K562 (cell line): ENCODE measurements around the gene CWF19L1. TPM values are rescaled to one million over a fixed set of nuclear protein-coding genes. Genes with fewer than 3 reads are reported as not detected.
A peak's percentile ranks its signal among the peaks of the same experiment; 100 is the strongest.

ENCODE experiments used
- C11orf30 ChIP-seq: fragments of 450-650 bp; IDR thresholded peaks from 2 replicates; pipeline ENCODE4 v1.6.1; 2016; ENCODE audit warnings: low read depth, mild to moderate bottlenecking
- ELF1 ChIP-seq: fragments of 200-800 bp; sonication (Bioruptor generic); IDR thresholded peaks from 2 replicates; pipeline ENCODE4 v1.6.1; 2016; ENCODE audit warnings: missing genetic modification characterization, missing compliant biosample characterization
- GABPA ChIP-seq: fragments of 200-800 bp; sonication (Bioruptor generic); conservative IDR thresholded peaks from 2 replicates; pipeline ENCODE4 v1.6.1; 2016; ENCODE audit warnings: low read depth, missing genetic modification characterization, missing compliant biosample characterization
- NELFE ChIP-seq: IDR thresholded peaks from 2 replicates; pipeline ENCODE4 v1.6.1; 2011; ENCODE audit warnings: mild to moderate bottlenecking; ENCODE audit not compliant: insufficient read depth, insufficient read length
- PHF21A ChIP-seq: fragments of 450-650 bp; IDR thresholded peaks from 2 replicates; pipeline ENCODE4 v1.6.1; 2017; ENCODE audit warnings: low read depth, borderline replicate concordance
- POLR2B ChIP-seq: fragments of 450-650 bp; IDR thresholded peaks from 2 replicates; pipeline ENCODE4 v1.6.1; 2018; ENCODE audit warnings: low read depth; ENCODE audit not compliant: partially characterized antibody
- SPI1 ChIP-seq: IDR thresholded peaks from 2 replicates; pipeline ENCODE4 v1.6.1; 2011; ENCODE audit warnings: low read depth, low read length, control low read depth, borderline replicate concordance
- TRIM24 ChIP-seq, 2 experiments: fragments of 450-650 bp; IDR thresholded peaks; 2 replicates each; pipeline ENCODE4 v1.6.1; 2016
- ZNF586 ChIP-seq: fragments of 450-650 bp; formaldehyde crosslinking; conservative IDR thresholded peaks from 2 replicates; pipeline ENCODE4 v1.4.0; 2020; ENCODE audit warnings: mild to moderate bottlenecking, moderate library complexity
- polyA plus RNA-seq, 8 experiments: library from polyadenylated mRNA; depleted of rRNA in 4 of 8; stranded (reverse) in 5 of 8; unstranded in 3 of 8; fragments of >200 nt; fragmentation: Nextera tagmentation in 2 of 8; fragmentation: Illumina TruSeq in 1 of 8; extraction: Ambion mirVana in 2 of 8; extraction: Trizol in 1 of 8; gene quantifications; 2 replicates each; pipeline versions ENCODE4 v1.2.1 to v1.2.3, GENCODE V29; 2011 to 2014; ENCODE audit warnings: inconsistent platforms in 1 of 8, missing spikeins in 1 of 8
- total RNA-seq, 7 experiments: library from RNA; depleted of rRNA in 6 of 7; stranded (reverse); fragments of >200 nt in 6 of 7; fragmentation: Illumina TruSeq in 2 of 7; extraction: Trizol in 2 of 7; gene quantifications; 2 replicates each; pipeline versions ENCODE4 v1.2.1 to v1.2.3, GENCODE V29; 2011 to 2021; ENCODE audit warnings: low replicate concordance in 1 of 7
- TF ChIP-seq, protein P1 (sequence below): fragments of 450-650 bp; formaldehyde crosslinking; IDR thresholded peaks from 2 replicates; pipeline ENCODE4 v1.4.0; 2020; ENCODE audit warnings: mild to moderate bottlenecking, moderate library complexity
- TF ChIP-seq, protein P2 (sequence below): sonication (generic); formaldehyde crosslinking; IDR thresholded peaks from 2 replicates; pipeline ENCODE4 v1.8.0; 2022; ENCODE audit warnings: mild to moderate bottlenecking, missing genetic modification reagents
- TF ChIP-seq, protein P3 (sequence below), 3 experiments: fragments of 200-800 bp in 1 of 3; fragments of 250-450 bp in 1 of 3; fragments of 450-650 bp in 1 of 3; sonication (Bioruptor Pico) in 1 of 3; sonication (Bioruptor generic) in 1 of 3; formaldehyde crosslinking in 1 of 3; IDR thresholded peaks; 2 replicates each; pipeline versions ENCODE4 v1.6.1 to v1.8.0; 2016 to 2022; ENCODE audit warnings: mild to moderate bottlenecking in 2 of 3, missing genetic modification characterization in 2 of 3, missing compliant biosample characterization in 1 of 3, moderate library complexity in 1 of 3
- TF ChIP-seq, protein P4 (sequence below), 2 experiments: IDR thresholded peaks; 2 replicates each; pipeline ENCODE4 v1.6.1; 2011; ENCODE audit warnings: borderline replicate concordance in 1 of 2, control low read depth in 1 of 2, low read depth in 1 of 2, low read length in 1 of 2, mild to moderate bottlenecking in 1 of 2, mixed read lengths in 1 of 2, moderate library complexity in 1 of 2; ENCODE audit not compliant: insufficient read depth in 1 of 2, insufficient read length in 1 of 2, poor library complexity in 1 of 2, severe bottlenecking in 1 of 2; ENCODE audit errors: extremely low read depth in 1 of 2
- TF ChIP-seq, protein P5 (sequence below): IDR thresholded peaks from 3 replicates; pipeline ENCODE4 v1.6.1; 2011; ENCODE audit warnings: borderline replicate concordance, mild to moderate bottlenecking, moderate library complexity; ENCODE audit not compliant: insufficient read length; ENCODE audit errors: extremely low read depth

The CWF19L1 gene
- total and polyA plus RNA-seq, 9 of the 15 experiments (the other 6 are each of a cell fraction or from before 2014, with no cell fraction given): 19.5 to 49.9 (median 30.9) TPM

DNA sequence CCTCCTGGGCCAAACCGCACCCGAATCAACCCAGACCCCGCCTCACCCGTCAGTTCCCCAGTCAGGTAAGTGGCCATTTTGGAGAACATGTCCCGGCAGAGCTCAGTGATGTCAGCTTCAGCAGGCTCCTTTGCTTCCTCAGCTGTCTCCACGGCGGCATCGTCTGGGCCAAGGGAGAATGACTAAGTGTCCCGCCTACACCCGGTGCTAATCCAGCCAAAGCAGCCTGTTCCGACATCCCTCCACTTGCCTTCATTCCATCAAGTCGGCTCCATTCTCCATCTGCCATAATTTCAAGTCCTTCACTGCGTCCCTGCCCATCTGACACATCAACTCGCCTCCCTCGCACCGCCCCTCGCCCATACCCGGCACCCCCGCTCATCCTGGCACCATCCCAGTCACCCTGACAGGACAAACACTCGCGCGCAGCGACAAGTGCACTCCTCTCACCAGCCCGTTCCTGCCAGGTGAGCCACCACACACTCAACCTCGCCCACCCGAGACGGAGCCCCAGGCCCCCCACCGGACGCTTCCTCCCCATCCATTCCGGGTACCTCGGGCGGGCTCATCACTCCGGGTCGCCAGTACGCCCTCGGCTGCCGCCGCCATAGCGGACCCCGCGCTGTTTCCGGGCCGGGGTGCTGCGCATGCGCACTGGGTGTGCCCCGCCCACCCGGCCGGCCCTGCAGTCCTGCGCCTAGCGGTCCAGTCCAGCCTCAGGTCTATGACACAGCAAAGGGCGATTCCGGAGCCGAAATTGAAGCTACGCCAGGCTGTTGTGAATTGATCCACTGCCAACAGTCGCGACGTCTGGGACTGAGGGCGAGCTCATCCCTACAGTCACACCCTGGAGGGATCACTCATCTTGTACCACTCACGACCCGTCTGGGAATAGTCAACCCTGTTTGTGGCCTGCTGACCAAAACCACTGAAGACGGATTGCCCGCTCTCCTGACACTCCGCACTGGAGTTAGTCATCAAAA lies 18.9 kb upstream of the CWF19L1 start, which contains the start of gene BLOC1S2 (continued):
- TF ChIP-seq, protein P1, sequence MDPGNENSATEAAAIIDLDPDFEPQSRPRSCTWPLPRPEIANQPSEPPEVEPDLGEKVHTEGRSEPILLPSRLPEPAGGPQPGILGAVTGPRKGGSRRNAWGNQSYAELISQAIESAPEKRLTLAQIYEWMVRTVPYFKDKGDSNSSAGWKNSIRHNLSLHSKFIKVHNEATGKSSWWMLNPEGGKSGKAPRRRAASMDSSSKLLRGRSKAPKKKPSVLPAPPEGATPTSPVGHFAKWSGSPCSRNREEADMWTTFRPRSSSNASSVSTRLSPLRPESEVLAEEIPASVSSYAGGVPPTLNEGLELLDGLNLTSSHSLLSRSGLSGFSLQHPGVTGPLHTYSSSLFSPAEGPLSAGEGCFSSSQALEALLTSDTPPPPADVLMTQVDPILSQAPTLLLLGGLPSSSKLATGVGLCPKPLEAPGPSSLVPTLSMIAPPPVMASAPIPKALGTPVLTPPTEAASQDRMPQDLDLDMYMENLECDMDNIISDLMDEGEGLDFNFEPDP (CRISPR knock-in tag): no peak
- TF ChIP-seq POLR2B: peak; percentile 94
- TF ChIP-seq ZNF586 (CRISPR knock-in tag): no peak
- peak; percentile 68 for TF ChIP-seq GABPA
- peak; percentile 74 for TF ChIP-seq ELF1 (tag)
- TF ChIP-seq, protein P2, sequence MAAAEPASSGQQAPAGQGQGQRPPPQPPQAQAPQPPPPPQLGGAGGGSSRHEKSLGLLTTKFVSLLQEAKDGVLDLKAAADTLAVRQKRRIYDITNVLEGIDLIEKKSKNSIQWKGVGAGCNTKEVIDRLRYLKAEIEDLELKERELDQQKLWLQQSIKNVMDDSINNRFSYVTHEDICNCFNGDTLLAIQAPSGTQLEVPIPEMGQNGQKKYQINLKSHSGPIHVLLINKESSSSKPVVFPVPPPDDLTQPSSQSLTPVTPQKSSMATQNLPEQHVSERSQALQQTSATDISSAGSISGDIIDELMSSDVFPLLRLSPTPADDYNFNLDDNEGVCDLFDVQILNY (CRISPR knock-in tag): no peak
- 0 out of 4 replicates have a peak, but pooled peaks of 1 of the 2 experiments have one; percentile 36 for TF ChIP-seq TRIM24 (IDR thresholded peaks at IDR 0.05)
- TF ChIP-seq, protein P3, sequence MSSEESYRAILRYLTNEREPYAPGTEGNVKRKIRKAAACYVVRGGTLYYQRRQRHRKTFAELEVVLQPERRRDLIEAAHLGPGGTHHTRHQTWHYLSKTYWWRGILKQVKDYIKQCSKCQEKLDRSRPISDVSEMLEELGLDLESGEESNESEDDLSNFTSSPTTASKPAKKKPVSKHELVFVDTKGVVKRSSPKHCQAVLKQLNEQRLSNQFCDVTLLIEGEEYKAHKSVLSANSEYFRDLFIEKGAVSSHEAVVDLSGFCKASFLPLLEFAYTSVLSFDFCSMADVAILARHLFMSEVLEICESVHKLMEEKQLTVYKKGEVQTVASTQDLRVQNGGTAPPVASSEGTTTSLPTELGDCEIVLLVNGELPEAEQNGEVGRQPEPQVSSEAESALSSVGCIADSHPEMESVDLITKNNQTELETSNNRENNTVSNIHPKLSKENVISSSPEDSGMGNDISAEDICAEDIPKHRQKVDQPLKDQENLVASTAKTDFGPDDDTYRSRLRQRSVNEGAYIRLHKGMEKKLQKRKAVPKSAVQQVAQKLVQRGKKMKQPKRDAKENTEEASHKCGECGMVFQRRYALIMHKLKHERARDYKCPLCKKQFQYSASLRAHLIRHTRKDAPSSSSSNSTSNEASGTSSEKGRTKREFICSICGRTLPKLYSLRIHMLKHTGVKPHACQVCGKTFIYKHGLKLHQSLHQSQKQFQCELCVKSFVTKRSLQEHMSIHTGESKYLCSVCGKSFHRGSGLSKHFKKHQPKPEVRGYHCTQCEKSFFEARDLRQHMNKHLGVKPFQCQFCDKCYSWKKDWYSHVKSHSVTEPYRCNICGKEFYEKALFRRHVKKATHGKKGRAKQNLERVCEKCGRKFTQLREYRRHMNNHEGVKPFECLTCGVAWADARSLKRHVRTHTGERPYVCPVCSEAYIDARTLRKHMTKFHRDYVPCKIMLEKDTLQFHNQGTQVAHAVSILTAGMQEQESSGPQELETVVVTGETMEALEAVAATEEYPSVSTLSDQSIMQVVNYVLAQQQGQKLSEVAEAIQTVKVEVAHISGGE (CRISPR knock-in tag; IDR thresholded peaks at IDR 0.05): peak in 2 of 3 experiments; percentile 38 to 84; a peak in 3 of 6 replicates
- TF ChIP-seq C11orf30: peak; percentile 72; the same call in 1 of the 2 replicates
- no peak for TF ChIP-seq NELFE
- TF ChIP-seq, protein P4, sequence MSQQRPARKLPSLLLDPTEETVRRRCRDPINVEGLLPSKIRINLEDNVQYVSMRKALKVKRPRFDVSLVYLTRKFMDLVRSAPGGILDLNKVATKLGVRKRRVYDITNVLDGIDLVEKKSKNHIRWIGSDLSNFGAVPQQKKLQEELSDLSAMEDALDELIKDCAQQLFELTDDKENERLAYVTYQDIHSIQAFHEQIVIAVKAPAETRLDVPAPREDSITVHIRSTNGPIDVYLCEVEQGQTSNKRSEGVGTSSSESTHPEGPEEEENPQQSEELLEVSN (IDR thresholded peaks at IDR 0.05; ENCODE audit: borderline replicate concordance in 1 of 2, extremely low read depth in 1 of 2, insufficient read depth in 1 of 2, insufficient read length in 1 of 2, low read depth in 1 of 2, low read length in 1 of 2, poor library complexity in 1 of 2, severe bottlenecking in 1 of 2): peak in 1 of 2 experiments; percentile 50
- TF ChIP-seq, protein P5, sequence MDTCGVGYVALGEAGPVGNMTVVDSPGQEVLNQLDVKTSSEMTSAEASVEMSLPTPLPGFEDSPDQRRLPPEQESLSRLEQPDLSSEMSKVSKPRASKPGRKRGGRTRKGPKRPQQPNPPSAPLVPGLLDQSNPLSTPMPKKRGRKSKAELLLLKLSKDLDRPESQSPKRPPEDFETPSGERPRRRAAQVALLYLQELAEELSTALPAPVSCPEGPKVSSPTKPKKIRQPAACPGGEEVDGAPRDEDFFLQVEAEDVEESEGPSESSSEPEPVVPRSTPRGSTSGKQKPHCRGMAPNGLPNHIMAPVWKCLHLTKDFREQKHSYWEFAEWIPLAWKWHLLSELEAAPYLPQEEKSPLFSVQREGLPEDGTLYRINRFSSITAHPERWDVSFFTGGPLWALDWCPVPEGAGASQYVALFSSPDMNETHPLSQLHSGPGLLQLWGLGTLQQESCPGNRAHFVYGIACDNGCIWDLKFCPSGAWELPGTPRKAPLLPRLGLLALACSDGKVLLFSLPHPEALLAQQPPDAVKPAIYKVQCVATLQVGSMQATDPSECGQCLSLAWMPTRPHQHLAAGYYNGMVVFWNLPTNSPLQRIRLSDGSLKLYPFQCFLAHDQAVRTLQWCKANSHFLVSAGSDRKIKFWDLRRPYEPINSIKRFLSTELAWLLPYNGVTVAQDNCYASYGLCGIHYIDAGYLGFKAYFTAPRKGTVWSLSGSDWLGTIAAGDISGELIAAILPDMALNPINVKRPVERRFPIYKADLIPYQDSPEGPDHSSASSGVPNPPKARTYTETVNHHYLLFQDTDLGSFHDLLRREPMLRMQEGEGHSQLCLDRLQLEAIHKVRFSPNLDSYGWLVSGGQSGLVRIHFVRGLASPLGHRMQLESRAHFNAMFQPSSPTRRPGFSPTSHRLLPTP: no peak
- TF ChIP-seq PHF21A: no peak
- TF ChIP-seq SPI1: no peak
